Measurements from ENCODE around the gene PYGB.
A peak's percentile ranks its signal among the peaks of the same experiment; 100 is the strongest.
"Not testable (repeated sequence)": the region's sequence is repeated elsewhere in the genome, so short reads cannot be mapped to it uniquely, and the experiment has no call there.

PYGB gene

GRCh38 chr20:25324412-25324811, 76.5 kb downstream of the PYGB start:
- Mint-ChIP-seq H3K4me3 (no peak overlapping the region), H3K4me1 (peaks cover 21% of the 10 kb centered on the region), H3K36me3 (peaks cover 15% of the 10 kb centered on the region), H3K27ac (no peak overlapping the region), H3K9me3 (no peaks in the 10 kb centered on the region), H3K27me3 (no peaks in the 10 kb centered on the region)
- no peak for ATAC-seq (ENCODE audit: low read depth)
- no peak for DNase-seq (ENCODE audit: low spot score in 2 of 2)

GRCh38 chr20:25325073-25325472, 77.2 kb downstream of the PYGB start:
- Mint-ChIP-seq H3K36me3 (peaks cover 18% of the 10 kb centered on the region), H3K4me1 (peaks cover 19% of the 10 kb centered on the region), H3K27ac (no peak overlapping the region), H3K27me3 (no peaks in the 10 kb centered on the region), H3K4me3 (no peak overlapping the region), H3K9me3 (no peaks in the 10 kb centered on the region)
- no peak for ATAC-seq (ENCODE audit: low read depth)
- no peak for DNase-seq (ENCODE audit: low spot score in 2 of 2)

GRCh38 chr20:25325997-25326396, 78.1 kb downstream of the PYGB start:
- no peaks in the 10 kb centered on the region for H3K27me3 Mint-ChIP-seq
- H3K9me3 Mint-ChIP-seq, result peaks cover under 1% of the 10 kb centered on the region
- no peak for DNase-seq (ENCODE audit: low spot score in 2 of 2)
- ATAC-seq (ENCODE audit: low read depth), result no peak
- H3K4me1 Mint-ChIP-seq, result peaks cover 20% of the 10 kb centered on the region
- peaks cover 19% of the 10 kb centered on the region for H3K36me3 Mint-ChIP-seq
- no peak overlapping the region for H3K4me3 Mint-ChIP-seq
- no peak overlapping the region for H3K27ac Mint-ChIP-seq

- Mint-ChIP-seq H3K27ac (no peak overlapping the region), H3K27me3 (no peaks in the 10 kb centered on the region), H3K36me3 (peaks cover 16% of the 10 kb centered on the region), H3K4me3 (no peak overlapping the region), H3K4me1 (peaks cover 21% of the 10 kb centered on the region), H3K9me3 (peaks cover 1% of the 10 kb centered on the region)
- DNase-seq (ENCODE audit: low spot score in 2 of 2), result no peak
- no peak for ATAC-seq (ENCODE audit: low read depth)
These were observed 79.8 kb downstream of the PYGB start for GRCh38 chr20:25327521-25328235.

GRCh38 chr20:25328954-25329498, 81.1 kb downstream of the PYGB start:
- ATAC-seq (ENCODE audit: low read depth) (no peak), DNase-seq (ENCODE audit: low spot score in 2 of 2) (no peak)
- Mint-ChIP-seq H3K36me3 (peaks cover 11% of the 10 kb centered on the region), H3K27ac (peak overlapping the region; percentile 3), H3K27me3 (no peaks in the 10 kb centered on the region), H3K4me3 (no peak overlapping the region), H3K4me1 (peaks cover 12% of the 10 kb centered on the region), H3K9me3 (peaks cover 3% of the 10 kb centered on the region)

GRCh38 chr20:25334972-25335371, 87.1 kb downstream of the PYGB start:
- not testable (repeated sequence) for ATAC-seq (ENCODE audit: low read depth); DNase-seq (ENCODE audit: low spot score in 2 of 2); H3K4me1 Mint-ChIP-seq; H3K4me3 Mint-ChIP-seq; H3K9me3 Mint-ChIP-seq; H3K36me3 Mint-ChIP-seq; H3K27ac Mint-ChIP-seq; H3K27me3 Mint-ChIP-seq

GRCh38 chr20:25336561-25337422, 88.9 kb downstream of the PYGB start:
- Mint-ChIP-seq H3K4me3 (no peak overlapping the region), H3K27me3 (no peaks in the 10 kb centered on the region), H3K27ac (no peak overlapping the region), H3K4me1 (peaks cover 5% of the 10 kb centered on the region), H3K9me3 (peaks cover 1% of the 10 kb centered on the region), H3K36me3 (peaks cover 2% of the 10 kb centered on the region)
- ATAC-seq (ENCODE audit: low read depth) (no peak), DNase-seq (ENCODE audit: low spot score in 2 of 2) (no peak)

- peaks cover 7% of the 10 kb centered on the region for H3K4me1 Mint-ChIP-seq
- H3K27ac Mint-ChIP-seq, result no peak overlapping the region
- H3K36me3 Mint-ChIP-seq, result peaks cover 2% of the 10 kb centered on the region
- no peaks in the 10 kb centered on the region for H3K27me3 Mint-ChIP-seq
- H3K4me3 Mint-ChIP-seq, result no peak overlapping the region
- no peak for ATAC-seq (ENCODE audit: low read depth)
- peaks cover 1% of the 10 kb centered on the region for H3K9me3 Mint-ChIP-seq
- DNase-seq (ENCODE audit: low spot score in 2 of 2), result no peak
These were observed 90.5 kb downstream of the PYGB start for GRCh38 chr20:25338112-25339023.

GRCh38 chr20:25339608-25340007, 91.7 kb downstream of the PYGB start:
- no peaks in the 10 kb centered on the region for H3K27me3 Mint-ChIP-seq
- peaks cover 9% of the 10 kb centered on the region for H3K4me1 Mint-ChIP-seq
- DNase-seq (ENCODE audit: low spot score in 2 of 2) (no peak), ATAC-seq (ENCODE audit: low read depth) (no peak)
- H3K9me3 Mint-ChIP-seq, result no peaks in the 10 kb centered on the region
- peaks cover 2% of the 10 kb centered on the region for H3K36me3 Mint-ChIP-seq
- no peak overlapping the region for H3K4me3 Mint-ChIP-seq
- H3K27ac Mint-ChIP-seq, result no peak overlapping the region

- Mint-ChIP-seq H3K4me3 (no peak overlapping the region), H3K9me3 (no peaks in the 10 kb centered on the region), H3K27me3 (no peaks in the 10 kb centered on the region), H3K36me3 (peaks cover 5% of the 10 kb centered on the region), H3K27ac (no peak overlapping the region), H3K4me1 (peaks cover 10% of the 10 kb centered on the region)
- no peak for ATAC-seq (ENCODE audit: low read depth)
- no peak for DNase-seq (ENCODE audit: low spot score in 2 of 2)
These were observed 92.5 kb downstream of the PYGB start for GRCh38 chr20:25340380-25340779.

- Mint-ChIP-seq H3K27me3 (no peaks in the 10 kb centered on the region), H3K36me3 (peaks cover 5% of the 10 kb centered on the region), H3K4me1 (peaks cover 10% of the 10 kb centered on the region), H3K27ac (no peak overlapping the region), H3K4me3 (no peak overlapping the region), H3K9me3 (no peaks in the 10 kb centered on the region)
- DNase-seq (ENCODE audit: low spot score in 2 of 2) (no peak), ATAC-seq (ENCODE audit: low read depth) (no peak)
These were observed 94.1 kb downstream of the PYGB start for GRCh38 chr20:25341716-25342680.

- peaks cover 10% of the 10 kb centered on the region for H3K4me1 Mint-ChIP-seq
- ATAC-seq (ENCODE audit: low read depth), result no peak
- peaks cover 7% of the 10 kb centered on the region for H3K36me3 Mint-ChIP-seq
- DNase-seq (ENCODE audit: low spot score in 2 of 2), result no peak
- no peak overlapping the region for H3K4me3 Mint-ChIP-seq
- no peaks in the 10 kb centered on the region for H3K9me3 Mint-ChIP-seq
- no peaks in the 10 kb centered on the region for H3K27me3 Mint-ChIP-seq
- H3K27ac Mint-ChIP-seq, result no peak overlapping the region
These were observed 96.7 kb downstream of the PYGB start for GRCh38 chr20:25344634-25345033.

GRCh38 chr20:25345721-25346120, 97.8 kb downstream of the PYGB start:
- ATAC-seq (ENCODE audit: low read depth), result no peak

More at GRCh38 chr20:25345721-25346120, 97.8 kb downstream of the PYGB start:
- Mint-ChIP-seq H3K27me3 (no peaks in the 10 kb centered on the region), H3K4me1 (peaks cover 6% of the 10 kb centered on the region), H3K27ac (no peak overlapping the region), H3K36me3 (peaks cover 10% of the 10 kb centered on the region), H3K9me3 (peaks cover 2% of the 10 kb centered on the region), H3K4me3 (no peak overlapping the region)
- no peak for DNase-seq (ENCODE audit: low spot score in 2 of 2)
